Fibroblast of lung (primary cell): ENCODE results near the gene DGLUCY.

Experiments used
- EZH2 ChIP-seq: IDR thresholded peaks from 2 replicates; pipeline ENCODE4 v1.5.1; 2012; ENCODE audit warnings: low read length, control low read depth, mild to moderate bottlenecking; ENCODE audit errors: missing control alignments
- TF ChIP-seq, protein P1 (sequence below), 2 donors: IDR thresholded peaks in 1 of 2; conservative IDR thresholded peaks in 1 of 2; 1 replicate in 1 of 2; 2 replicates in 1 of 2; pipeline ENCODE4 v1.5.1; 2011 to 2012; ENCODE audit warnings: low read length in 2 of 2, control low read depth in 1 of 2, inconsistent platforms in 1 of 2, low read depth in 1 of 2, mild to moderate bottlenecking in 1 of 2

DNA sequence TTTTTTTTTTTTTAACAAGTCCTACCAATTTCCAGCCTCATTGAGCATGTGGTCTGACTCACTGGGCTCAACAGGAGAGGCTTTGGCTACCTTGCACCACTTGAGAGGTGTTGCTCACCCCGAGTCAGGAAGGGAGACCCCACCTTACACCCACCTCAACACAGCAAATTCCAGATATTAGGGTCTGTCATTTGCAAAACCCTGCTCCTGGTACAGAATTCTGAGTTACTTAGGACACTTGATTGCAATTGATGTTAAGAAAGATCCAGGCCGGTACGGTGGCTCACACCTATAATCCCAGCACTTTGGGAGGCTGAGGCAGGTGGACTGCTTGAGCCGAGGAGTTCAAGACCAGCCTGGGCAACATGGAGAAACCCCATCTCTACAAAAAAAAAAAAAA lies 14.1 kb downstream of the DGLUCY start:
- TF ChIP-seq, protein P1, sequence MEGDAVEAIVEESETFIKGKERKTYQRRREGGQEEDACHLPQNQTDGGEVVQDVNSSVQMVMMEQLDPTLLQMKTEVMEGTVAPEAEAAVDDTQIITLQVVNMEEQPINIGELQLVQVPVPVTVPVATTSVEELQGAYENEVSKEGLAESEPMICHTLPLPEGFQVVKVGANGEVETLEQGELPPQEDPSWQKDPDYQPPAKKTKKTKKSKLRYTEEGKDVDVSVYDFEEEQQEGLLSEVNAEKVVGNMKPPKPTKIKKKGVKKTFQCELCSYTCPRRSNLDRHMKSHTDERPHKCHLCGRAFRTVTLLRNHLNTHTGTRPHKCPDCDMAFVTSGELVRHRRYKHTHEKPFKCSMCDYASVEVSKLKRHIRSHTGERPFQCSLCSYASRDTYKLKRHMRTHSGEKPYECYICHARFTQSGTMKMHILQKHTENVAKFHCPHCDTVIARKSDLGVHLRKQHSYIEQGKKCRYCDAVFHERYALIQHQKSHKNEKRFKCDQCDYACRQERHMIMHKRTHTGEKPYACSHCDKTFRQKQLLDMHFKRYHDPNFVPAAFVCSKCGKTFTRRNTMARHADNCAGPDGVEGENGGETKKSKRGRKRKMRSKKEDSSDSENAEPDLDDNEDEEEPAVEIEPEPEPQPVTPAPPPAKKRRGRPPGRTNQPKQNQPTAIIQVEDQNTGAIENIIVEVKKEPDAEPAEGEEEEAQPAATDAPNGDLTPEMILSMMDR (conservative IDR thresholded peaks at IDR 0.05 in 1 of 2, IDR thresholded peaks at IDR 0.05 in 1 of 2; ENCODE audit: low read depth in 1 of 2, low read length in 2 of 2): no peak
- no peak for TF ChIP-seq EZH2
